Frontal cortex (tissue), 4 donors: ENCODE data around the gene SGMS1. TPM values are rescaled to one million over a fixed set of nuclear protein-coding genes. Genes with fewer than 3 reads are reported as not detected.
"Not testable (repeated sequence)": the region's sequence is repeated elsewhere in the genome, so short reads cannot be mapped to it uniquely, and the experiment has no call there.

Experiments used
- DNase-seq, 2 donors: peaks; one replicate each; pipeline ENCODE4 v3.0.0; 2012; ENCODE audit warnings: low spot score in 2 of 2
- FAIRE-seq: peaks from 2 replicates; lab custom pipeline; 2012; peaks lifted over from hg19 to GRCh38; lab: Jason Lieb, UNC
- total RNA-seq: library from RNA; depleted of rRNA; stranded (reverse); fragments of >200 nt; gene quantifications from one replicate; pipeline ENCODE4 v1.2.3, GENCODE V29; 2014
- donor health status: control.
- donor health status: control.
- donor health status: control.

SGMS1 gene
- total RNA-seq, 1 donor from 2014 or later = 35.1 TPM

- FAIRE-seq (no peak), DNase-seq (no peak)
Measured at GRCh38 chr10:50497758-50498157, 126.0 kb downstream of the SGMS1 start.

- no peak for FAIRE-seq
- no peak for DNase-seq
Measured at GRCh38 chr10:50496228-50496627, 127.5 kb downstream of the SGMS1 start.

GRCh38 chr10:50490241-50490640 lies 133.5 kb downstream of the SGMS1 start:
- FAIRE-seq = no peak
- no peak for DNase-seq

- not testable (repeated sequence) for FAIRE-seq, DNase-seq
Measured at GRCh38 chr10:50484550-50484949, 139.2 kb downstream of the SGMS1 start.

- no peak for DNase-seq
- no peak for FAIRE-seq
Measured at GRCh38 chr10:50480054-50481007, 143.4 kb downstream of the SGMS1 start.

GRCh38 chr10:50477287-50478203 lies 146.2 kb downstream of the SGMS1 start:
- DNase-seq (no peak), FAIRE-seq (no peak)

- FAIRE-seq (no peak), DNase-seq (no peak)
Measured at GRCh38 chr10:50473756-50474155, 150.0 kb downstream of the SGMS1 start.

- no peak for DNase-seq
- no peak for FAIRE-seq
Measured at GRCh38 chr10:50472914-50473313, 150.8 kb downstream of the SGMS1 start.

- FAIRE-seq (no peak), DNase-seq (no peak)
Measured at GRCh38 chr10:50471583-50471975, 152.2 kb downstream of the SGMS1 start.

- DNase-seq = no peak
- FAIRE-seq = no peak
Measured at GRCh38 chr10:50470798-50471582, 152.8 kb downstream of the SGMS1 start.

GRCh38 chr10:50470345-50470744 lies 153.4 kb downstream of the SGMS1 start:
- FAIRE-seq = no peak
- DNase-seq = no peak

- no peak for FAIRE-seq
- DNase-seq = no peak
Measured at GRCh38 chr10:50469778-50470193, 154.0 kb downstream of the SGMS1 start.

GRCh38 chr10:50469288-50469687 lies 154.5 kb downstream of the SGMS1 start:
- FAIRE-seq = no peak
- DNase-seq = no peak

GRCh38 chr10:50467209-50467608 lies 156.5 kb downstream of the SGMS1 start:
- DNase-seq (no peak), FAIRE-seq (no peak)

- DNase-seq (no peak), FAIRE-seq (no peak)
Measured at GRCh38 chr10:50464004-50464409, 159.7 kb downstream of the SGMS1 start.

- DNase-seq (no peak), FAIRE-seq (no peak)
Measured at GRCh38 chr10:50461834-50462233, 161.9 kb downstream of the SGMS1 start.

GRCh38 chr10:50461123-50461522 lies 162.6 kb downstream of the SGMS1 start:
- FAIRE-seq = no peak
- no peak for DNase-seq

GRCh38 chr10:50456719-50457118 lies 167.0 kb downstream of the SGMS1 start:
- DNase-seq (no peak), FAIRE-seq (no peak)

GRCh38 chr10:50453940-50454339 lies 169.8 kb downstream of the SGMS1 start:
- no peak for FAIRE-seq

GRCh38 chr10:50452603-50453002 lies 171.2 kb downstream of the SGMS1 start:
- FAIRE-seq = no peak
- no peak for DNase-seq

More at GRCh38 chr10:50453940-50454339, 169.8 kb downstream of the SGMS1 start:
- DNase-seq = no peak
